GM23248 (cell line): ENCODE results near the gene LUC7L3.

ENCODE experiments used
- EZH2 ChIP-seq: fragments of 200-600 bp; sonication (generic); IDR thresholded peaks from 2 replicates; pipeline ENCODE4 v1.6.1; 2018; ENCODE audit warnings: antibody characterized with exemption, mild to moderate bottlenecking; ENCODE audit not compliant: insufficient read depth, poor library complexity, severe bottlenecking
- EZH2phosphoT487 ChIP-seq: fragments of 200-600 bp; sonication (generic); IDR thresholded peaks from 2 replicates; pipeline ENCODE4 v1.6.1; 2018; ENCODE audit warnings: antibody characterized with exemption, moderate library complexity, mild to moderate bottlenecking, low read depth; ENCODE audit not compliant: insufficient read depth

DNA sequence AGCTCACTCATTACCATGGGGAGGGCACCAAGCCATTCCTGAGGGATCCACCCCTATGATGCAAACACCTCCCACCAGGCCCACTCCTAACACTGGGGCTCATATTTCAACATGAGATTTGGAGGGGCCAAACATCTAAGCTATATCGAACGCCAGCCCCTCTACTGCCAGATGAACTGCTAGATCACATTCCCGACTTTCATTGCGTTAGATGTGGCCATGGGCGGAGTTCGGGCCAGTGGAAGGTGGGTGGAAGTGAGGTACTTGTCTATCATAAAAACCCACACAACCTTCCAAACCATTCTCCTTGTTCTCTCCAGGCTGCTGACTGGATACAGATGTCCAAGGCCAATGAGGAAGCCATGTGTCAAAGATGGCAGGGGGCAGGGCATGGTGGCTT lies 75.0 kb downstream of the LUC7L3 start:
- TF ChIP-seq EZH2 (no peak), EZH2phosphoT487 (no peak)
